GM18508 (cell line): ENCODE data around the gene PTPRT.
"Not testable (repeated sequence)": the region's sequence is repeated elsewhere in the genome, so short reads cannot be mapped to it uniquely, and the experiment has no call there.

Experiments
- ATAC-seq: cut with Tn5 transposase; IDR thresholded peaks from one replicate; pipeline ENCODE4 v1.9.1; 2021; ENCODE audit warnings: moderate number of reproducible peaks; ENCODE audit not compliant: insufficient read depth, unreplicated experiment

PTPRT gene

GRCh38 chr20:43188234-43188653 lies 1.5 kb downstream of the PTPRT start:
- ATAC-seq = no peak

- ATAC-seq = no peak
Measured at GRCh38 chr20:43187476-43188233, 2.1 kb downstream of the PTPRT start.

- no peak for ATAC-seq
Measured at GRCh38 chr20:43186312-43186711, 3.4 kb downstream of the PTPRT start.

- no peak for ATAC-seq
Measured at GRCh38 chr20:43185901-43186300, 3.8 kb downstream of the PTPRT start.

- no peak for ATAC-seq
Measured at GRCh38 chr20:43183536-43184070, 6.1 kb downstream of the PTPRT start.

GRCh38 chr20:43178080-43178479 lies 11.6 kb downstream of the PTPRT start:
- ATAC-seq = no peak

GRCh38 chr20:43176726-43177125 lies 13.0 kb downstream of the PTPRT start:
- no peak for ATAC-seq

GRCh38 chr20:43171930-43172329 lies 17.8 kb downstream of the PTPRT start:
- no peak for ATAC-seq

GRCh38 chr20:43170771-43171170 lies 18.9 kb downstream of the PTPRT start:
- ATAC-seq = no peak

GRCh38 chr20:43167615-43168014 lies 22.1 kb downstream of the PTPRT start:
- ATAC-seq = no peak

- no peak for ATAC-seq
Measured at GRCh38 chr20:43167021-43167420, 22.7 kb downstream of the PTPRT start.

- ATAC-seq = no peak
Measured at GRCh38 chr20:43165611-43166010, 24.1 kb downstream of the PTPRT start.

GRCh38 chr20:43164736-43165135 lies 25.0 kb downstream of the PTPRT start:
- not testable (repeated sequence) for ATAC-seq

GRCh38 chr20:43161716-43162115 lies 28.0 kb downstream of the PTPRT start:
- no peak for ATAC-seq

- ATAC-seq = no peak
Measured at GRCh38 chr20:43160941-43161340, 28.8 kb downstream of the PTPRT start.

- no peak for ATAC-seq
Measured at GRCh38 chr20:43159994-43160393, 29.7 kb downstream of the PTPRT start.

- no peak for ATAC-seq
Measured at GRCh38 chr20:43155366-43156100, 34.2 kb downstream of the PTPRT start.

- ATAC-seq = no peak
Measured at GRCh38 chr20:43151901-43152300, 37.8 kb downstream of the PTPRT start.

GRCh38 chr20:43151256-43151655 lies 38.5 kb downstream of the PTPRT start:
- ATAC-seq = no peak

- no peak for ATAC-seq
Measured at GRCh38 chr20:43140726-43141125, 49.0 kb downstream of the PTPRT start.

GRCh38 chr20:43138061-43138770 lies 51.5 kb downstream of the PTPRT start:
- ATAC-seq = no peak
